ENCODE measurements around the gene DHX34.

DNA sequence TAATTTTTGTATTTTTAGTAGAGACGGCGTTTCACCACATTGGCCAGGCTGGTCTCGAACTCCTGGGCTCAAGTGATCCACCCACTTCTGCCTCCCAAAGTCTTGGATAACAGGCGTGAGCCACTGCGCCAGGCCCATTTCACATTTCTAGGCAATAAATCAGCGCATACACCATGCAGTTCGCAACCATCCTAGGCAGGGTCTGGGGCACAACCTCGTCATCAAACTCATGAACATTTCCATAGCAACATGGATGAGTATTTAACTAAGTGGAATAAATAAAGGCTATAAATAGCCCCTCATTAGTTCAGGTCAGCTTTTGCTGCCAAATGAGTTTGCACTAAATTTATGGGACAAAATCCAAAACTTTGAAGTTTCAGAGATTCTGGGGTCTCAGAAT is 62.0 kb downstream of the DHX34 start:
- TF ChIP-seq C11orf30 (IDR thresholded peaks at IDR 0.05; ENCODE audit: low read depth) (no peak), CREB1 (IDR thresholded peaks at IDR 0.05) (no peak), CREB1 (CRISPR knock-in tag; IDR thresholded peaks at IDR 0.05) (no peak), TBP (optimal IDR thresholded peaks at IDR 0.05; ENCODE audit: low read depth, low read length) (no peak), RCOR1 (IDR thresholded peaks at IDR 0.05; ENCODE audit: borderline replicate concordance in 1 of 2, low read depth in 2 of 2, low read length in 2 of 2) (no peak), NFRKB (IDR thresholded peaks at IDR 0.05; ENCODE audit: low read depth) (no peak), HNRNPK (IDR thresholded peaks at IDR 0.05; ENCODE audit: low read depth, low read length, poor library complexity, severe bottlenecking) (no peak), POLR2AphosphoS2 (IDR thresholded peaks at IDR 0.05; ENCODE audit: low read length) (no peak), JUN (IDR thresholded peaks at IDR 0.05; ENCODE audit: borderline replicate concordance, low read depth, low read length) (no peak), JUN (CRISPR knock-in tag; IDR thresholded peaks at IDR 0.05; ENCODE audit: borderline replicate concordance) (no peak), SMC3 (conservative IDR thresholded peaks at IDR 0.05; ENCODE audit: insufficient read depth, low read depth, low read length) (no peak)
- TF ChIP-seq, protein P1, sequence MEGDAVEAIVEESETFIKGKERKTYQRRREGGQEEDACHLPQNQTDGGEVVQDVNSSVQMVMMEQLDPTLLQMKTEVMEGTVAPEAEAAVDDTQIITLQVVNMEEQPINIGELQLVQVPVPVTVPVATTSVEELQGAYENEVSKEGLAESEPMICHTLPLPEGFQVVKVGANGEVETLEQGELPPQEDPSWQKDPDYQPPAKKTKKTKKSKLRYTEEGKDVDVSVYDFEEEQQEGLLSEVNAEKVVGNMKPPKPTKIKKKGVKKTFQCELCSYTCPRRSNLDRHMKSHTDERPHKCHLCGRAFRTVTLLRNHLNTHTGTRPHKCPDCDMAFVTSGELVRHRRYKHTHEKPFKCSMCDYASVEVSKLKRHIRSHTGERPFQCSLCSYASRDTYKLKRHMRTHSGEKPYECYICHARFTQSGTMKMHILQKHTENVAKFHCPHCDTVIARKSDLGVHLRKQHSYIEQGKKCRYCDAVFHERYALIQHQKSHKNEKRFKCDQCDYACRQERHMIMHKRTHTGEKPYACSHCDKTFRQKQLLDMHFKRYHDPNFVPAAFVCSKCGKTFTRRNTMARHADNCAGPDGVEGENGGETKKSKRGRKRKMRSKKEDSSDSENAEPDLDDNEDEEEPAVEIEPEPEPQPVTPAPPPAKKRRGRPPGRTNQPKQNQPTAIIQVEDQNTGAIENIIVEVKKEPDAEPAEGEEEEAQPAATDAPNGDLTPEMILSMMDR (IDR thresholded peaks at IDR 0.05 in 2 of 3, conservative IDR thresholded peaks at IDR 0.05 in 1 of 3; ENCODE audit: insufficient read depth in 2 of 3, low read depth in 1 of 3, low read length in 3 of 3), result no peak
- TF ChIP-seq, protein P2, sequence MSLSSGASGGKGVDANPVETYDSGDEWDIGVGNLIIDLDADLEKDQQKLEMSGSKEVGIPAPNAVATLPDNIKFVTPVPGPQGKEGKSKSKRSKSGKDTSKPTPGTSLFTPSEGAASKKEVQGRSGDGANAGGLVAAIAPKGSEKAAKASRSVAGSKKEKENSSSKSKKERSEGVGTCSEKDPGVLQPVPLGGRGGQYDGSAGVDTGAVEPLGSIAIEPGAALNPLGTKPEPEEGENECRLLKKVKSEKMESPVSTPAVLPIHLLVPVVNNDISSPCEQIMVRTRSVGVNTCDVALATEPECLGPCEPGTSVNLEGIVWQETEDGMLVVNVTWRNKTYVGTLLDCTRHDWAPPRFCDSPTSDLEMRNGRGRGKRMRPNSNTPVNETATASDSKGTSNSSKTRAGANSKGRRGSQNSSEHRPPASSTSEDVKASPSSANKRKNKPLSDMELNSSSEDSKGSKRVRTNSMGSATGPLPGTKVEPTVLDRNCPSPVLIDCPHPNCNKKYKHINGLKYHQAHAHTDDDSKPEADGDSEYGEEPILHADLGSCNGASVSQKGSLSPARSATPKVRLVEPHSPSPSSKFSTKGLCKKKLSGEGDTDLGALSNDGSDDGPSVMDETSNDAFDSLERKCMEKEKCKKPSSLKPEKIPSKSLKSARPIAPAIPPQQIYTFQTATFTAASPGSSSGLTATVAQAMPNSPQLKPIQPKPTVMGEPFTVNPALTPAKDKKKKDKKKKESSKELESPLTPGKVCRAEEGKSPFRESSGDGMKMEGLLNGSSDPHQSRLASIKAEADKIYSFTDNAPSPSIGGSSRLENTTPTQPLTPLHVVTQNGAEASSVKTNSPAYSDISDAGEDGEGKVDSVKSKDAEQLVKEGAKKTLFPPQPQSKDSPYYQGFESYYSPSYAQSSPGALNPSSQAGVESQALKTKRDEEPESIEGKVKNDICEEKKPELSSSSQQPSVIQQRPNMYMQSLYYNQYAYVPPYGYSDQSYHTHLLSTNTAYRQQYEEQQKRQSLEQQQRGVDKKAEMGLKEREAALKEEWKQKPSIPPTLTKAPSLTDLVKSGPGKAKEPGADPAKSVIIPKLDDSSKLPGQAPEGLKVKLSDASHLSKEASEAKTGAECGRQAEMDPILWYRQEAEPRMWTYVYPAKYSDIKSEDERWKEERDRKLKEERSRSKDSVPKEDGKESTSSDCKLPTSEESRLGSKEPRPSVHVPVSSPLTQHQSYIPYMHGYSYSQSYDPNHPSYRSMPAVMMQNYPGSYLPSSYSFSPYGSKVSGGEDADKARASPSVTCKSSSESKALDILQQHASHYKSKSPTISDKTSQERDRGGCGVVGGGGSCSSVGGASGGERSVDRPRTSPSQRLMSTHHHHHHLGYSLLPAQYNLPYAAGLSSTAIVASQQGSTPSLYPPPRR (CRISPR knock-in tag; IDR thresholded peaks at IDR 0.05; ENCODE audit: borderline replicate concordance), result no peak
- TF ChIP-seq, protein P3, sequence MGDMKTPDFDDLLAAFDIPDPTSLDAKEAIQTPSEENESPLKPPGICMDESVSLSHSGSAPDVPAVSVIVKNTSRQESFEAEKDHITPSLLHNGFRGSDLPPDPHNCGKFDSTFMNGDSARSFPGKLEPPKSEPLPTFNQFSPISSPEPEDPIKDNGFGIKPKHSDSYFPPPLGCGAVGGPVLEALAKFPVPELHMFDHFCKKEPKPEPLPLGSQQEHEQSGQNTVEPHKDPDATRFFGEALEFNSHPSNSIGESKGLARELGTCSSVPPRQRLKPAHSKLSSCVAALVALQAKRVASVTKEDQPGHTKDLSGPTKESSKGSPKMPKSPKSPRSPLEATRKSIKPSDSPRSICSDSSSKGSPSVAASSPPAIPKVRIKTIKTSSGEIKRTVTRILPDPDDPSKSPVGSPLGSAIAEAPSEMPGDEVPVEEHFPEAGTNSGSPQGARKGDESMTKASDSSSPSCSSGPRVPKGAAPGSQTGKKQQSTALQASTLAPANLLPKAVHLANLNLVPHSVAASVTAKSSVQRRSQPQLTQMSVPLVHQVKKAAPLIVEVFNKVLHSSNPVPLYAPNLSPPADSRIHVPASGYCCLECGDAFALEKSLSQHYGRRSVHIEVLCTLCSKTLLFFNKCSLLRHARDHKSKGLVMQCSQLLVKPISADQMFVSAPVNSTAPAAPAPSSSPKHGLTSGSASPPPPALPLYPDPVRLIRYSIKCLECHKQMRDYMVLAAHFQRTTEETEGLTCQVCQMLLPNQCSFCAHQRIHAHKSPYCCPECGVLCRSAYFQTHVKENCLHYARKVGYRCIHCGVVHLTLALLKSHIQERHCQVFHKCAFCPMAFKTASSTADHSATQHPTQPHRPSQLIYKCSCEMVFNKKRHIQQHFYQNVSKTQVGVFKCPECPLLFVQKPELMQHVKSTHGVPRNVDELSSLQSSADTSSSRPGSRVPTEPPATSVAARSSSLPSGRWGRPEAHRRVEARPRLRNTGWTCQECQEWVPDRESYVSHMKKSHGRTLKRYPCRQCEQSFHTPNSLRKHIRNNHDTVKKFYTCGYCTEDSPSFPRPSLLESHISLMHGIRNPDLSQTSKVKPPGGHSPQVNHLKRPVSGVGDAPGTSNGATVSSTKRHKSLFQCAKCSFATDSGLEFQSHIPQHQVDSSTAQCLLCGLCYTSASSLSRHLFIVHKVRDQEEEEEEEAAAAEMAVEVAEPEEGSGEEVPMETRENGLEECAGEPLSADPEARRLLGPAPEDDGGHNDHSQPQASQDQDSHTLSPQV (IDR thresholded peaks at IDR 0.05), result no peak
- TF ChIP-seq, protein P4, sequence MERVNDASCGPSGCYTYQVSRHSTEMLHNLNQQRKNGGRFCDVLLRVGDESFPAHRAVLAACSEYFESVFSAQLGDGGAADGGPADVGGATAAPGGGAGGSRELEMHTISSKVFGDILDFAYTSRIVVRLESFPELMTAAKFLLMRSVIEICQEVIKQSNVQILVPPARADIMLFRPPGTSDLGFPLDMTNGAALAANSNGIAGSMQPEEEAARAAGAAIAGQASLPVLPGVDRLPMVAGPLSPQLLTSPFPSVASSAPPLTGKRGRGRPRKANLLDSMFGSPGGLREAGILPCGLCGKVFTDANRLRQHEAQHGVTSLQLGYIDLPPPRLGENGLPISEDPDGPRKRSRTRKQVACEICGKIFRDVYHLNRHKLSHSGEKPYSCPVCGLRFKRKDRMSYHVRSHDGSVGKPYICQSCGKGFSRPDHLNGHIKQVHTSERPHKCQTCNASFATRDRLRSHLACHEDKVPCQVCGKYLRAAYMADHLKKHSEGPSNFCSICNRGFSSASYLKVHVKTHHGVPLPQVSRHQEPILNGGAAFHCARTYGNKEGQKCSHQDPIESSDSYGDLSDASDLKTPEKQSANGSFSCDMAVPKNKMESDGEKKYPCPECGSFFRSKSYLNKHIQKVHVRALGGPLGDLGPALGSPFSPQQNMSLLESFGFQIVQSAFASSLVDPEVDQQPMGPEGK (CRISPR knock-in tag; IDR thresholded peaks at IDR 0.05; ENCODE audit: borderline replicate concordance), result no peak
